HCT116 (cell line): ENCODE data around the gene KATNAL1. TPM values are rescaled to one million over a fixed set of nuclear protein-coding genes. Genes with fewer than 3 reads are reported as not detected.

Experiments
- ATAC-seq: fragments of 200-7000 bp; cut with Tn5 transposase; 2 replicates; pipeline ENCODE4 v1.9.1; 2020; ENCODE audit warnings: mild to moderate bottlenecking, moderate library complexity
- BruUV-seq: library from RNA; stranded (reverse); fragments of 400-500 nt; replicated peaks from 2 replicates; lab custom pipeline; 2021; lab: Mats Ljungman, UMichigan
- CTCF ChIA-PET: fragments of 300-600 bp; sonication (Branson Sonifier 250); formaldehyde crosslinking; loops from one replicate; lab custom pipeline; 2021; ENCODE audit warnings: antibody characterized with exemption; lab: Charles Lee
- POLR2A ChIA-PET: fragments of 300-600, 350-600 bp; sonication (Branson Sonifier 250); formaldehyde crosslinking; loops from one replicate; lab custom pipeline; 2021; ENCODE audit warnings: antibody characterized with exemption; lab: Charles Lee
- RAD21 ChIA-PET, 2 experiments: fragments of 300-600 bp; sonication (Branson Sonifier 250); formaldehyde crosslinking; loops; one replicate each; lab custom pipeline; 2023; ENCODE audit warnings: low total read pairs in 2 of 2; ENCODE audit not compliant: uncharacterized antibody in 2 of 2, unreplicated experiment in 2 of 2, low non-redundant PET in 1 of 2; lab: Charles Lee
- DNase-seq: peaks from one replicate; pipeline ENCODE4 v3.0.0-alpha.2; 2010; ENCODE audit warnings: low read depth, low spot score
- H2AFZ ChIP-seq: fragments of 200-600 bp; shearing (Covaris generic), sonication (generic); 2 replicates; pipeline ENCODE4 v1.6.1; 2017; ENCODE audit warnings: low read depth, mixed run types, mixed read lengths, antibody characterized with exemption, low read length; ENCODE audit not compliant: poor library complexity, severe bottlenecking
- H3K27ac ChIP-seq: 2 replicates; pipeline ENCODE4 v1.5.1; 2012; ENCODE audit warnings: low read depth, low read length
- H3K27me3 ChIP-seq: fragments of 200-600 bp; sonication (generic); 2 replicates; pipeline ENCODE4 v1.6.1; 2016; ENCODE audit warnings: mixed run types, low read length, mixed read lengths; ENCODE audit not compliant: insufficient read depth
- H3K36me3 ChIP-seq, 2 experiments: fragments of 200-500 bp in 1 of 2; fragments of 200-600 bp in 1 of 2; sonication (Bioruptor generic) in 1 of 2; sonication (generic) in 1 of 2; 2 replicates each; pipeline versions ENCODE4 v1.5.1 to v1.6.1; 2014 to 2016; ENCODE audit warnings: low read length in 2 of 2, inconsistent platforms in 1 of 2, mixed read lengths in 1 of 2, mixed run types in 1 of 2; ENCODE audit not compliant: insufficient read depth in 2 of 2, control insufficient read depth in 1 of 2
- H3K4me1 ChIP-seq, 2 experiments: fragments of 200-600 bp in 1 of 2; sonication (generic) in 1 of 2; 2 replicates each; pipeline versions ENCODE4 v1.5.1 to v1.6.1; 2012 to 2017; ENCODE audit warnings: low read length in 2 of 2, inconsistent platforms in 1 of 2, mild to moderate bottlenecking in 1 of 2, mixed read lengths in 1 of 2, mixed run types in 1 of 2, moderate library complexity in 1 of 2; ENCODE audit not compliant: insufficient read depth in 2 of 2, control insufficient read depth in 1 of 2
- H3K4me2 ChIP-seq: fragments of 200-600 bp; sonication (generic); 2 replicates; pipeline ENCODE4 v1.6.1; 2017; ENCODE audit warnings: mixed run types, low read length, mixed read lengths
- H3K4me3 ChIP-seq, 2 experiments: fragments of 200-600 bp in 1 of 2; sonication (generic) in 1 of 2; replicated peaks in 1 of 2; 2 replicates each; pipeline ENCODE4 v1.5.1; 2011 to 2016; ENCODE audit warnings: low read length in 2 of 2, control low read depth in 1 of 2, low read depth in 1 of 2, mild to moderate bottlenecking in 1 of 2, mixed read lengths in 1 of 2, mixed run types in 1 of 2
- H3K79me2 ChIP-seq: fragments of 200-600 bp; sonication (generic); 2 replicates; pipeline ENCODE4 v1.6.1; 2017; ENCODE audit warnings: mild to moderate bottlenecking, mixed run types, low read length, moderate library complexity, mixed read lengths; ENCODE audit not compliant: insufficient read depth
- H3K9ac ChIP-seq: fragments of 200-600 bp; sonication (generic); 2 replicates; pipeline ENCODE4 v1.6.1; 2016; ENCODE audit warnings: low read length, mixed read lengths
- H3K9me2 ChIP-seq: fragments of 200-600 bp; sonication (generic), shearing (Covaris generic); 2 replicates; pipeline ENCODE4 v1.6.1; 2017; ENCODE audit warnings: mixed run types, mild to moderate bottlenecking, moderate library complexity; ENCODE audit not compliant: insufficient read depth
- H3K9me3 ChIP-seq, 2 experiments: fragments of 200-500 bp in 1 of 2; fragments of 200-600 bp in 1 of 2; sonication (Bioruptor generic) in 1 of 2; sonication (generic) in 1 of 2; 2 replicates each; pipeline ENCODE4 v1.6.1; 2014 to 2017; ENCODE audit warnings: low read length in 2 of 2, mixed read lengths in 2 of 2, inconsistent platforms in 1 of 2, low read depth in 1 of 2, mild to moderate bottlenecking in 1 of 2, mixed run types in 1 of 2, moderate library complexity in 1 of 2; ENCODE audit not compliant: control insufficient read depth in 1 of 2, insufficient read depth in 1 of 2
- H4K20me1 ChIP-seq: fragments of 200-600 bp; sonication (generic), shearing (Covaris generic); 2 replicates; pipeline ENCODE4 v1.6.1; 2017; ENCODE audit warnings: mixed run types, mild to moderate bottlenecking, moderate library complexity; ENCODE audit not compliant: insufficient read depth
- CBX3 ChIP-seq: IDR thresholded peaks from 2 replicates; pipeline ENCODE4 v1.6.1; 2012; ENCODE audit warnings: low read depth
- ELF1 ChIP-seq: IDR thresholded peaks from 2 replicates; pipeline ENCODE4 v1.6.1; 2012; ENCODE audit warnings: low read depth, borderline replicate concordance
- EZH2 ChIP-seq: fragments of 200-600 bp; sonication (generic); IDR thresholded peaks from 2 replicates; pipeline ENCODE4 v1.6.1; 2017; ENCODE audit warnings: antibody characterized with exemption, mixed run types
- EZH2phosphoT487 ChIP-seq: fragments of 200-600 bp; IDR thresholded peaks from 2 replicates; pipeline ENCODE4 v1.6.1; 2018; ENCODE audit warnings: antibody characterized with exemption, borderline replicate concordance
- FOSL1 ChIP-seq: IDR thresholded peaks from 2 replicates; pipeline ENCODE4 v1.6.1; 2012; ENCODE audit warnings: low read depth
- JUND ChIP-seq: IDR thresholded peaks from 2 replicates; pipeline ENCODE4 v1.6.1; 2012
- POLR2A ChIP-seq: IDR thresholded peaks from 2 replicates; pipeline ENCODE4 v1.7.0; 2011; ENCODE audit warnings: borderline replicate concordance; ENCODE audit not compliant: insufficient read depth, insufficient read length; ENCODE audit errors: extremely low read depth
- POLR2AphosphoS5 ChIP-seq: IDR thresholded peaks from 2 replicates; pipeline ENCODE4 v1.6.1; 2011; ENCODE audit warnings: mild to moderate bottlenecking, low read depth, low read length, moderate library complexity
- RAD21 ChIP-seq: IDR thresholded peaks from 2 replicates; pipeline ENCODE4 v1.6.1; 2012; ENCODE audit warnings: low read depth, mild to moderate bottlenecking
- SIN3A ChIP-seq: IDR thresholded peaks from 2 replicates; pipeline ENCODE4 v1.6.1; 2012; ENCODE audit warnings: low read depth
- SP1 ChIP-seq: IDR thresholded peaks from 2 replicates; pipeline ENCODE4 v1.6.1; 2012; ENCODE audit warnings: low read depth
- SRF ChIP-seq: IDR thresholded peaks from 2 replicates; pipeline ENCODE4 v1.6.1; 2012; ENCODE audit warnings: low read depth
- TCF7L2 ChIP-seq: IDR thresholded peaks from 2 replicates; pipeline ENCODE4 v1.7.0; 2011; ENCODE audit warnings: borderline replicate concordance, inconsistent platforms; ENCODE audit not compliant: insufficient read depth, insufficient read length; ENCODE audit errors: extremely low read depth
- YY1 ChIP-seq: IDR thresholded peaks from 2 replicates; pipeline ENCODE4 v1.6.1; 2011; ENCODE audit warnings: low read length, low read depth, moderate library complexity, mild to moderate bottlenecking; ENCODE audit not compliant: insufficient replicate concordance; ENCODE audit errors: extremely low read depth
- ZBTB33 ChIP-seq: IDR thresholded peaks from 2 replicates; pipeline ENCODE4 v1.6.1; 2011; ENCODE audit warnings: mild to moderate bottlenecking, low read length, moderate library complexity; ENCODE audit not compliant: insufficient replicate concordance; ENCODE audit errors: extremely low read depth
- intact Hi-C: fragments of 100-400 bp; cut with micrococcal nuclease; formaldehyde crosslinking; loops from 2 replicates; pipeline ENCODE4 v1.10.0; 2022
- total RNA-seq: library from RNA; stranded (reverse); gene quantifications from one replicate; pipeline ENCODE4 v1.2.1, GENCODE V29; 2021; ENCODE audit not compliant: unreplicated experiment
- TF ChIP-seq, protein P1 (sequence below): IDR thresholded peaks from 2 replicates; pipeline ENCODE4 v1.6.1; 2012
- TF ChIP-seq, protein P2 (sequence below), 3 experiments: fragments of 200-600 bp in 1 of 3; sonication (generic) in 1 of 3; IDR thresholded peaks in 2 of 3; conservative IDR thresholded peaks in 1 of 3; 2 replicates each; pipeline ENCODE4 v1.5.1; 2012 to 2017; ENCODE audit warnings: low read depth in 2 of 3, low read length in 2 of 3, antibody characterized with exemption in 1 of 3, borderline replicate concordance in 1 of 3, control low read depth in 1 of 3, mild to moderate bottlenecking in 1 of 3, mixed read lengths in 1 of 3, mixed run types in 1 of 3, moderate library complexity in 1 of 3; ENCODE audit not compliant: insufficient read depth in 1 of 3

Gene KATNAL1
- total RNA-seq, 1 experiment from 2014 or later: 17.3 TPM

DNA sequence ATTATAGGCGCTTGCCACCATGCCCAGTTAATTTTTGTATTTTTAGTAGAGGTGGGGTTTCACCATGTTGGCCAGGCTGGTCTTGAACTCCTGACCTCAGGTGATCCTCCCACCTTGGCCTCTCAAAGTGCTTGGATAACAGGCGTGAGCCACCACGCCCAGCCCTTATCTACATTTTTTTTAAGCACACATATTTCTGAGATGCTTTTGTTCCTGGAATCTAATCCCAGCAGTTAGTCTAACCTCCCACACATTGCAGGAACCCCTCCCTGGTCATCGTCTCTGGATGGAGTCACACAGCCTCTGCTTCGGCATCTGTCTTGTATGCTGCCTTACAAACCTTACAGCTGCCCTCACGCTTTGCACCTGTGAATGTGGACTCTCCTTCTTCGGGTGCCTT is 15.1 kb upstream of the KATNAL1 start:
- Histone ChIP-seq H3K9me3 (no peaks in the 10 kb centered on the region), H3K4me1 (peaks cover 15 to 32% of the 10 kb centered on the region in 2 experiments), H3K9me2 (no peaks in the 10 kb centered on the region), H3K79me2 (no peaks in the 10 kb centered on the region), H3K27me3 (no peaks in the 10 kb centered on the region), H4K20me1 (no peaks in the 10 kb centered on the region), H3K27ac (no peak overlapping the region), H2AFZ (no peak overlapping the region), H3K4me2 (peak overlapping the region; percentile 17; the same call in 1 of the 2 replicates), H3K36me3 (no peaks in the 10 kb centered on the region), H3K9ac (no peak overlapping the region), H3K4me3 (no peak overlapping the region)
- TF ChIP-seq JUND (no peak), FOSL1 (no peak), EZH2 (no peak), CBX3 (no peak)
- peak; percentile 45; the same call in 1 of the 2 replicates for ATAC-seq
- no TSS peak for BruUV-seq
- ChIA-PET POLR2A (interaction anchor here (0.7 kb wide), 1 partner anchor 57 kb away, joined by 3 read pairs; no protein-coding TSS in a partner anchor), RAD21 (no interaction called here), CTCF (no interaction called here)
- DNase-seq: no peak
- intact Hi-C loops: no loop called here

DNA sequence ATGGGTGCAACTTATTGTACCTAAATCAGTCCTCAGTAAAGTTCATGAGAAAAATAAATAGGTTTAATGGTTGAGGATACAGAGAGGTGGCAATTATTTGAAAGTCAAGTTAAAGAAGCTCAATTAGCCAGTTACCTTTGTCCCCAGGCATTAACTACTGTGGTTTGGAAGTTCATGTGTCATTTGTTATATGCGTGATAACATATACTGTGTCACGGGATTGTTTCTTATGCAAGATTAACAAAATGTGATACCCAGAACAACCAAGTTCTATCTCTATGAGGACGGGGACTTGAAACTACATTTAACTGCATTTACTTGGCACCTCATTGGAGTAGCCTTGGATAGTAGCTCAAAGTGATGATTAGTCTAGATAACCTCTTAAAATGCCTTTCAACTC is 13.9 kb upstream of the KATNAL1 start:
- BruUV-seq: no TSS peak
- RAD21 ChIA-PET: no interaction called here
- no peak overlapping the region for H2AFZ ChIP-seq
- H3K4me2 ChIP-seq: no peak overlapping the region
- no peak overlapping the region for H3K27ac ChIP-seq
- H3K4me1 ChIP-seq: peaks cover 25 to 43% of the 10 kb centered on the region in 2 experiments
- ATAC-seq (no peak), DNase-seq (no peak)
- CTCF ChIA-PET: no interaction called here
- no peak overlapping the region for H3K9ac ChIP-seq
- intact Hi-C loops: no loop called here
- H3K9me2 ChIP-seq: no peaks in the 10 kb centered on the region
- H4K20me1 ChIP-seq: no peaks in the 10 kb centered on the region
- H3K9me3 ChIP-seq: no peaks in the 10 kb centered on the region
- POLR2A ChIA-PET: no interaction called here
- H3K27me3 ChIP-seq: no peaks in the 10 kb centered on the region
- H3K36me3 ChIP-seq: no peaks in the 10 kb centered on the region
- TF ChIP-seq POLR2A (no peak), ELF1 (no peak), POLR2AphosphoS5 (no peak), SRF (no peak), FOSL1 (no peak), TCF7L2 (no peak), EZH2phosphoT487 (no peak), RAD21 (no peak), SIN3A (no peak), CBX3 (no peak), YY1 (no peak), ZBTB33 (no peak), SP1 (no peak)
- TF ChIP-seq, protein P1, sequence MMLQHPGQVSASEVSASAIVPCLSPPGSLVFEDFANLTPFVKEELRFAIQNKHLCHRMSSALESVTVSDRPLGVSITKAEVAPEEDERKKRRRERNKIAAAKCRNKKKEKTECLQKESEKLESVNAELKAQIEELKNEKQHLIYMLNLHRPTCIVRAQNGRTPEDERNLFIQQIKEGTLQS: no peak
- TF ChIP-seq, protein P2, sequence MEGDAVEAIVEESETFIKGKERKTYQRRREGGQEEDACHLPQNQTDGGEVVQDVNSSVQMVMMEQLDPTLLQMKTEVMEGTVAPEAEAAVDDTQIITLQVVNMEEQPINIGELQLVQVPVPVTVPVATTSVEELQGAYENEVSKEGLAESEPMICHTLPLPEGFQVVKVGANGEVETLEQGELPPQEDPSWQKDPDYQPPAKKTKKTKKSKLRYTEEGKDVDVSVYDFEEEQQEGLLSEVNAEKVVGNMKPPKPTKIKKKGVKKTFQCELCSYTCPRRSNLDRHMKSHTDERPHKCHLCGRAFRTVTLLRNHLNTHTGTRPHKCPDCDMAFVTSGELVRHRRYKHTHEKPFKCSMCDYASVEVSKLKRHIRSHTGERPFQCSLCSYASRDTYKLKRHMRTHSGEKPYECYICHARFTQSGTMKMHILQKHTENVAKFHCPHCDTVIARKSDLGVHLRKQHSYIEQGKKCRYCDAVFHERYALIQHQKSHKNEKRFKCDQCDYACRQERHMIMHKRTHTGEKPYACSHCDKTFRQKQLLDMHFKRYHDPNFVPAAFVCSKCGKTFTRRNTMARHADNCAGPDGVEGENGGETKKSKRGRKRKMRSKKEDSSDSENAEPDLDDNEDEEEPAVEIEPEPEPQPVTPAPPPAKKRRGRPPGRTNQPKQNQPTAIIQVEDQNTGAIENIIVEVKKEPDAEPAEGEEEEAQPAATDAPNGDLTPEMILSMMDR (IDR thresholded peaks at IDR 0.05 in 2 of 3, conservative IDR thresholded peaks at IDR 0.05 in 1 of 3; ENCODE audit: borderline replicate concordance in 1 of 3, insufficient read depth in 1 of 3, low read depth in 2 of 3, low read length in 2 of 3): no peak
- no peaks in the 10 kb centered on the region for H3K79me2 ChIP-seq
- no peak overlapping the region for H3K4me3 ChIP-seq
